Left colon (tissue), 2 donors: ENCODE measurements around the gene SPANXN1. TPM values are rescaled to one million over a fixed set of nuclear protein-coding genes. Genes with fewer than 3 reads are reported as not detected.
"Not testable (repeated sequence)": the region's sequence is repeated elsewhere in the genome, so short reads cannot be mapped to it uniquely, and the experiment has no call there.

Experiments used
- ATAC-seq: fragments of 200-7000 bp; cut with Tn5 transposase; one replicate; pipeline ENCODE4 v1.9.1; 2020; ENCODE audit warnings: mild to moderate bottlenecking, moderate library complexity
- DNase-seq, 2 donors: peaks; one replicate each; pipeline ENCODE4 v3.0.0-alpha.2; 2020
- intact Hi-C, 2 donors: fragments of 100-400 bp; cut with DNase I in 1 of 2; cut with micrococcal nuclease in 1 of 2; formaldehyde crosslinking; loops; one replicate each; pipeline versions ENCODE4 v1.11.2 to v1.14.0; 2022; cut with DNase I, micrococcal nuclease
- long read RNA-seq: library from polyadenylated mRNA; unstranded; transcript quantifications from one replicate; pipeline ENCODE4 v2.0.0, GENCODE V29; 2021
- total RNA-seq, 2 donors: library from RNA; stranded (reverse); fragmentation: NEBNext Ultra II Directional; extraction: Animal tissue kit (Norgen Biotek cat#: 25700); gene quantifications; one replicate each; pipeline ENCODE4 v1.2.1, GENCODE V29; 2021
- donor health status: DM: no; HTN: no; CAD: no.
- donor health status: DM: yes; HTN: yes; CAD: no.

Gene SPANXN1
- not detected for total RNA-seq
- long read RNA-seq, result 0 reads

- ATAC-seq, DNase-seq, intact Hi-C loops: not testable (repeated sequence)
These were observed at the start of gene SPANXN1 for GRCh38 chrX:145247203-145247602. Gene SPANXN1 (plus strand): TSS chrX:145247503. CDS start chrX:145247587, 84 bp downstream.

GRCh38 chrX:145199078-145199477, 48.2 kb upstream of the SPANXN1 start:
- ATAC-seq (no peak), DNase-seq (no peak)
- intact Hi-C loops, result no loop called here

- intact Hi-C loops, result no loop called here
- DNase-seq (no peak), ATAC-seq (no peak)
These were observed 33.8 kb upstream of the SPANXN1 start for GRCh38 chrX:145213504-145213903.

GRCh38 chrX:145292218-145292617, 44.9 kb downstream of the SPANXN1 start:
- ATAC-seq, result no peak
- intact Hi-C loops, result no loop called here
- DNase-seq, result no peak
